Activated CD4-positive, alpha-beta T cell treated with anti-CD3 and anti-CD28 coated beads for 36 hours (primary cell): ENCODE results near the gene CLIC2. TPM values are rescaled to one million over a fixed set of nuclear protein-coding genes. Genes with fewer than 3 reads are reported as not detected.
"Not testable (repeated sequence)": the region's sequence is repeated elsewhere in the genome, so short reads cannot be mapped to it uniquely, and the experiment has no call there.

Experiments
- ATAC-seq: fragments of 200-7000 bp; cut with Tn5 transposase; one replicate; pipeline ENCODE4 v1.10.0; 2021; ENCODE audit warnings: mild to moderate bottlenecking, moderate library complexity
- CTCF ChIA-PET: fragments of 350-600 bp; sonication (Branson Sonifier 250); formaldehyde crosslinking; loops from one replicate; lab custom pipeline; 2021; ENCODE audit warnings: antibody characterized with exemption; lab: Charles Lee
- POLR2A ChIA-PET: fragments of 350-600 bp; sonication (Branson Sonifier 250); formaldehyde crosslinking; loops from one replicate; lab custom pipeline; 2021; ENCODE audit warnings: antibody characterized with exemption, inconsistent platforms; lab: Charles Lee
- DNase-seq: peaks from one replicate; pipeline ENCODE4 v3.0.0-alpha.2; 2020
- H3K27ac Mint-ChIP-seq: one replicate; pipeline ENCODE4 v1.8.0; 2021; ENCODE audit warnings: mixed read lengths
- H3K27me3 Mint-ChIP-seq: one replicate; pipeline ENCODE4 v1.8.0; 2021; ENCODE audit warnings: mixed read lengths
- H3K36me3 Mint-ChIP-seq: one replicate; pipeline ENCODE4 v1.8.0; 2021; ENCODE audit warnings: low read depth, mixed read lengths
- H3K4me1 Mint-ChIP-seq: one replicate; pipeline ENCODE4 v1.8.0; 2021; ENCODE audit warnings: mixed read lengths
- H3K4me3 Mint-ChIP-seq: one replicate; pipeline ENCODE4 v1.8.0; 2021; ENCODE audit warnings: mild to moderate bottlenecking, moderate library complexity, mixed read lengths
- H3K9me3 Mint-ChIP-seq: one replicate; pipeline ENCODE4 v1.8.0; 2021; ENCODE audit warnings: low read depth, mixed read lengths
- intact Hi-C, 2 experiments: fragments of 100-400 bp; cut with DNase I in 1 of 2; cut with micrococcal nuclease in 1 of 2; formaldehyde crosslinking; loops; one replicate each; pipeline versions ENCODE4 v1.14.2 to v1.15.1; 2022 to 2024; cut with DNase I, micrococcal nuclease
- total RNA-seq, 2 experiments: library from RNA; stranded (reverse); gene quantifications; one replicate each; pipeline ENCODE4 v1.2.3, GENCODE V29; 2021

Gene CLIC2
- total RNA-seq, 2 experiments from 2014 or later: 0.43 to 0.88 TPM

GRCh38 chrX:155329293-155329692, 5.1 kb downstream of the CLIC2 start:
- CTCF ChIA-PET: no interaction called here
- ATAC-seq (no peak), DNase-seq (no peak)
- Mint-ChIP-seq H3K4me1 (peaks cover 8% of the 10 kb centered on the region), H3K9me3 (no peaks in the 10 kb centered on the region), H3K27ac (no peak overlapping the region), H3K36me3 (no peaks in the 10 kb centered on the region), H3K4me3 (no peak overlapping the region), H3K27me3 (peaks cover 4% of the 10 kb centered on the region)
- intact Hi-C loops: no loop called here
- POLR2A ChIA-PET: no interaction called here

GRCh38 chrX:155326610-155327009, 7.8 kb downstream of the CLIC2 start:
- CTCF ChIA-PET: no interaction called here
- POLR2A ChIA-PET: no interaction called here
- ATAC-seq (no peak), DNase-seq (no peak)
- Mint-ChIP-seq H3K36me3 (no peaks in the 10 kb centered on the region), H3K27ac (no peak overlapping the region), H3K9me3 (no peaks in the 10 kb centered on the region), H3K4me3 (no peak overlapping the region), H3K4me1 (no peaks in the 10 kb centered on the region), H3K27me3 (peaks cover 2% of the 10 kb centered on the region)
- intact Hi-C loops: no loop called here

GRCh38 chrX:155314260-155314659, 20.2 kb downstream of the CLIC2 start:
- Mint-ChIP-seq H3K27me3 (peaks cover 2% of the 10 kb centered on the region), H3K4me3 (no peak overlapping the region), H3K36me3 (peaks cover 4% of the 10 kb centered on the region), H3K27ac (no peak overlapping the region), H3K4me1 (no peaks in the 10 kb centered on the region), H3K9me3 (no peaks in the 10 kb centered on the region)
- intact Hi-C loops: no loop called here
- ATAC-seq: no peak
- POLR2A ChIA-PET: no interaction called here
- CTCF ChIA-PET: no interaction called here
- DNase-seq: no peak

- DNase-seq (no peak), ATAC-seq (no peak)
- no peaks in the 10 kb centered on the region for H3K9me3 Mint-ChIP-seq
- no peak overlapping the region for H3K4me3 Mint-ChIP-seq
- no peak overlapping the region for H3K27ac Mint-ChIP-seq
- peaks cover 2% of the 10 kb centered on the region for H3K27me3 Mint-ChIP-seq
- intact Hi-C loops: no loop called here
- no peaks in the 10 kb centered on the region for H3K4me1 Mint-ChIP-seq
- ChIA-PET CTCF (interaction anchor here (0.6 kb wide), 1 partner anchor 256 kb away, joined by 3 read pairs; no protein-coding TSS in a partner anchor), POLR2A (no interaction called here)
- peaks cover 4% of the 10 kb centered on the region for H3K36me3 Mint-ChIP-seq
Observed at GRCh38 chrX:155313766-155314165, 20.6 kb downstream of the CLIC2 start.

GRCh38 chrX:155293771-155294170, 40.6 kb downstream of the CLIC2 start:
- ATAC-seq: no peak
- H3K4me3 Mint-ChIP-seq: no peak overlapping the region
- H3K27me3 Mint-ChIP-seq: no peaks in the 10 kb centered on the region
- no peaks in the 10 kb centered on the region for H3K4me1 Mint-ChIP-seq
- POLR2A ChIA-PET: no interaction called here
- no peak for DNase-seq
- CTCF ChIA-PET: no interaction called here
- no peak overlapping the region for H3K27ac Mint-ChIP-seq
- no peaks in the 10 kb centered on the region for H3K9me3 Mint-ChIP-seq
- H3K36me3 Mint-ChIP-seq: no peaks in the 10 kb centered on the region
- intact Hi-C loops: no loop called here

- Mint-ChIP-seq H3K27me3 (no peaks in the 10 kb centered on the region), H3K36me3 (no peaks in the 10 kb centered on the region), H3K27ac (no peak overlapping the region), H3K4me1 (peaks cover 5% of the 10 kb centered on the region), H3K9me3 (no peaks in the 10 kb centered on the region), H3K4me3 (no peak overlapping the region)
- ATAC-seq (no peak), DNase-seq (no peak)
- ChIA-PET POLR2A (interaction anchor here (0.6 kb wide), 1 partner anchor 10 kb away, joined by 3 read pairs; no protein-coding TSS in a partner anchor), CTCF (no interaction called here)
- intact Hi-C loops: no loop called here
Observed at GRCh38 chrX:155279873-155280272, 54.5 kb downstream of the CLIC2 start.

GRCh38 chrX:155270969-155271368, 63.4 kb downstream of the CLIC2 start:
- H3K27ac Mint-ChIP-seq: no peak overlapping the region
- intact Hi-C loops: no loop called here
- no peak overlapping the region for H3K4me3 Mint-ChIP-seq
- no peak for ATAC-seq
- no peaks in the 10 kb centered on the region for H3K4me1 Mint-ChIP-seq
- peaks cover 4% of the 10 kb centered on the region for H3K9me3 Mint-ChIP-seq
- ChIA-PET POLR2A (no interaction called here), CTCF (interaction anchor here (0.7 kb wide), 1 partner anchor 23 kb away, joined by 4 read pairs; no protein-coding TSS in a partner anchor)
- no peaks in the 10 kb centered on the region for H3K27me3 Mint-ChIP-seq
- no peak for DNase-seq
- H3K36me3 Mint-ChIP-seq: no peaks in the 10 kb centered on the region

- H3K27ac Mint-ChIP-seq, intact Hi-C loops, ATAC-seq, H3K9me3 Mint-ChIP-seq, H3K27me3 Mint-ChIP-seq, H3K36me3 Mint-ChIP-seq, DNase-seq, H3K4me3 Mint-ChIP-seq, CTCF ChIA-PET, H3K4me1 Mint-ChIP-seq, POLR2A ChIA-PET: not testable (repeated sequence)
Observed at GRCh38 chrX:155267995-155268394, 66.4 kb downstream of the CLIC2 start.

GRCh38 chrX:155266439-155266838, 68.0 kb downstream of the CLIC2 start:
- Mint-ChIP-seq H3K4me1 (peaks cover 16% of the 10 kb centered on the region), H3K9me3 (peaks cover 1% of the 10 kb centered on the region), H3K27me3 (no peaks in the 10 kb centered on the region), H3K27ac (no peak overlapping the region), H3K36me3 (peaks cover 3% of the 10 kb centered on the region), H3K4me3 (no peak overlapping the region)
- ChIA-PET CTCF (no interaction called here), POLR2A (no interaction called here)
- ATAC-seq (no peak), DNase-seq (no peak)
- intact Hi-C loops: no loop called here

- no peaks in the 10 kb centered on the region for H3K9me3 Mint-ChIP-seq
- H3K36me3 Mint-ChIP-seq: peaks cover 13% of the 10 kb centered on the region
- H3K27ac Mint-ChIP-seq: peak within 1 kb of the TSS; percentile 94
- no peaks in the 10 kb centered on the region for H3K27me3 Mint-ChIP-seq
- H3K4me1 Mint-ChIP-seq: peaks cover 21% of the 10 kb centered on the region
- POLR2A ChIA-PET: no interaction called here
- intact Hi-C loops: loop anchor here (1.0 to 5.0 kb wide), 6 partner anchors 47 to 618 kb away; partner anchors contain the start of genes VAMP7 (in 2 of the 2), VBP1 (in 2 of the 2), BRCC3 (in 1 of the 2) and CMC4 (in 1 of the 2)
- CTCF ChIA-PET: interaction anchor here (0.6 kb wide), 1 partner anchor 177 kb away, joined by 3 read pairs; no protein-coding TSS in a partner anchor
- ATAC-seq (peak; percentile 90), DNase-seq (peak; percentile 88)
- peak within 1 kb of the TSS; percentile 89 for H3K4me3 Mint-ChIP-seq
Observed at GRCh38 chrX:155263854-155264628, 70.4 kb downstream of the CLIC2 start, which contains the start of gene RAB39B. RAB39B (minus strand) TSS chrX:155264491; CDS start chrX:155264288, 203 bp downstream.

GRCh38 chrX:155262970-155263754, 71.3 kb downstream of the CLIC2 start:
- POLR2A ChIA-PET: no interaction called here
- intact Hi-C loops: loop anchor here (5.0 kb wide), 3 partner anchors 46 to 619 kb away; partner anchors contain the start of genes VAMP7 (in 2 of the 2), FUNDC2 (in 1 of the 2) and VBP1 (in 1 of the 2)
- Mint-ChIP-seq H3K27me3 (no peaks in the 10 kb centered on the region), H3K4me1 (peaks cover 21% of the 10 kb centered on the region), H3K36me3 (peaks cover 13% of the 10 kb centered on the region), H3K9me3 (no peaks in the 10 kb centered on the region), H3K4me3 (peak overlapping the region; percentile 89), H3K27ac (peak overlapping the region; percentile 94)
- ATAC-seq: peak; percentile 56
- DNase-seq: no peak
- CTCF ChIA-PET: no interaction called here
